ENCODE results near the gene PHF11. TPM values are rescaled to one million over a fixed set of nuclear protein-coding genes. Genes with fewer than 3 reads are reported as not detected.

Gene PHF11
- total RNA-seq, 8 experiments from 2014 or later: 0.82 to 28.8 (median 5.5) TPM

DNA sequence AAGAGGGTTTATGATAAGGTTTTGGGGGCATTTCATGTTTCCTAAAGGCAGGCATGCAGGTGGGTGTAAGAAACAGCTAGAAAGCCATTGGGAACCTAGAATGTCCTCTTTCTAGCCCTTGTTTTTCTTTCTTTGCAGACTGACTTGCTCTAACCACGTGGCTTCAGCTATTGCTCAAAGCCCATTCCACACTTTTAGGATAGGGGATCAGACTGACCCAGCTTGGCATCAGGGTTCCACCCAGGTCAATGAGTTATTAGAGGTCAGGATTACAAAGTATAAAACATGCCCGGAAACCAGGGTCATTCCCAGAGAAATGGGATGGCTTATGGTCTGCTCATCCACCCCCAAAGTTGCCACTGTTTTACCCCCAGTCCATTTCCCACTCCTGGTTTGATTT lies 16.8 kb downstream of the PHF11 start:
- 29 to 92% (median 68%) methylated on average over 1 to 2 of the region's 2 CpGs; no CpG with 5 or more reads in 4 of the 10 experiments for WGBS, 10 experiments
- no peak for ATAC-seq (replicated peaks in 6 of 8)
- in situ Hi-C loops (cut with MboI; ENCODE audit: low pct_unique_long_range_greater_than_20kb in 2 of 9, low sequenced_read_pairs in 9 of 9, unreplicated experiment in 9 of 9): no loop called here
- Histone ChIP-seq H3K27ac (no peak overlapping the region), H3K4me1 (replicated peaks in 1 of 2) (no peaks in the 10 kb centered on the region), H3K4me3 (no peak overlapping the region)

DNA sequence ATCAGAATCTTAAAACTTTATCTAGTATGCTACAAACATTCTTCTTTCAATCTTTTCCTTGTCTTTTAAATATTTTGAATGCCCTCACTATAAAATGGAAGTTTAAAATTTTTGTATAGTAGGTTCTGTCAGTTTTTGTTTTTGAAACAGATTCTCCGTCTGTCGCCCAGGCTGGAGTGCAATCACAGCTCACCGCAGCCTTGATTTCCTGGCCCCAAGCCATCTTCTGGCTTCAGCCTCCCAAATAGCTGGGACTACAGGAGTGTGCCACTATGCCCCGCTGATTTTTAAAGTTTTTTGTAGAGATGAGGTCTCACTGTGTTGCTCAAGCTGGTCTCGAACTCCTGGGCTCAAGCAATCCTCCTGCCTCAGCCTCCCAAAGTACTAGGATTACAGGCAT lies 20.7 kb downstream of the PHF11 start:
- in situ Hi-C loops (cut with MboI; ENCODE audit: low pct_unique_long_range_greater_than_20kb in 2 of 9, low sequenced_read_pairs in 9 of 9, unreplicated experiment in 9 of 9): no loop called here
- no peak overlapping the region for H3K27ac ChIP-seq
- ATAC-seq (replicated peaks in 6 of 8): no peak
- H3K4me1 ChIP-seq (replicated peaks in 1 of 2): no peaks in the 10 kb centered on the region
- 64 to 100% (median 91%) methylated on average over 1 to 5 of the region's 5 CpGs for WGBS, 10 experiments
- H3K4me3 ChIP-seq: no peak overlapping the region

GRCh38 chr13:49517461-49517860 lies 21.7 kb downstream of the PHF11 start:
- no peak overlapping the region for H3K27ac ChIP-seq
- no peak overlapping the region for H3K4me3 ChIP-seq
- H3K4me1 ChIP-seq (replicated peaks in 1 of 2): no peaks in the 10 kb centered on the region
- in situ Hi-C loops (cut with MboI; ENCODE audit: low pct_unique_long_range_greater_than_20kb in 2 of 9, low sequenced_read_pairs in 9 of 9, unreplicated experiment in 9 of 9): no loop called here
- 42 to 96% (median 74%) methylated on average over 2 to 6 of the region's 6 CpGs; no CpG with 5 or more reads in 2 of the 10 experiments for WGBS, 10 experiments
- no peak for ATAC-seq (replicated peaks in 6 of 8)

DNA sequence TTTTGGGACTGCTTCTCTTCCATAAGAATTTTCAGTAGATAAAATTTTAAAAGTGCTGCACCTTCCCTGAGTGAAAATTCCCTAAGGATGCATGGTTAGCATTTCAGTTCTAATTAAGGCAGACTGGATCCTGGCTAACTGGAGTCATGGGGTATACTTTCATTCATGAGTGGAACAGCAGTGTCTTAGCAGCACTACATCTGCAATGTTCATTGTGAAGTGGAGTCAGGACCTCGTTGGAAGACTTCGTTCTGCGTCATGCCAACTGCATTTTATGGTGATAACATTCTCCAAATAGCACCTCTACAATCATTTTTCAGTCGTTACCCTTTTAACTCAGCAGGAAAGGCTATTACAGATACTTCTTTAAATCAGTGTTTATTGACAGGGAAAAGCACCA lies 25.5 kb downstream of the PHF11 start:
- in situ Hi-C loops (cut with MboI; ENCODE audit: low pct_unique_long_range_greater_than_20kb in 2 of 9, low sequenced_read_pairs in 9 of 9, unreplicated experiment in 9 of 9): no loop called here
- H3K27ac ChIP-seq: no peak overlapping the region
- 70 to 100% (median 89%) methylated on average over 1 to 4 of the region's 4 CpGs; no CpG with 5 or more reads in 5 of the 10 experiments for WGBS, 10 experiments

GRCh38 chr13:49524740-49525501 lies 29.2 kb downstream of the PHF11 start:
- no peak overlapping the region for H3K4me3 ChIP-seq
- no peak for ATAC-seq (replicated peaks in 6 of 8)
- H3K27ac ChIP-seq: no peak overlapping the region
- in situ Hi-C loops (cut with MboI; ENCODE audit: low pct_unique_long_range_greater_than_20kb in 2 of 9, low sequenced_read_pairs in 9 of 9, unreplicated experiment in 9 of 9): no loop called here
- no peaks in the 10 kb centered on the region for H3K4me1 ChIP-seq (replicated peaks in 1 of 2)
- 94 to 100% (median 99%) methylated on average over 1 to 5 of the region's 5 CpGs; no CpG with 5 or more reads in 2 of the 10 experiments for WGBS, 10 experiments

More for the DNA sequence above, 25.5 kb downstream of the PHF11 start:
- H3K4me1 ChIP-seq (replicated peaks in 1 of 2): no peaks in the 10 kb centered on the region
- ATAC-seq (replicated peaks in 6 of 8): no peak
- no peak overlapping the region for H3K4me3 ChIP-seq

DNA sequence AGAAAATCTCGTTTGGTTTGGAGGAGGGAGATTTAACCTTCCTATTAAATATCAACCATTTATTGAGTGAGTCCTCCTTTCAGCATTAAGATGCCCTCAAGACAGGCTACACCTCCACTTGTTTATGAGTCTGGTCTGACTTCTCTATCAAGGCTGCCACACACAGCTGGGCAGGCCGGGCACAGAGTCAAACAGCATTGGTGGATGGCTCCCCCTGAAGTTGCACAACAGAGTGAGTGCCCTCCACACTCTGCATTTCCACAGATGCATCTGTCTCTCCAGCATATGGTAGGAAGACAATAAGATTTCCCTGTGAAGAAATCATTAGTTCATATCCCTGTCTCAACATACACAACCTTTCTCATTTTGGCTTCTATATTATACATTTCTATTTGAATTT lies 31.4 kb downstream of the PHF11 start:
- no peak for ATAC-seq (replicated peaks in 6 of 8)

DNA sequence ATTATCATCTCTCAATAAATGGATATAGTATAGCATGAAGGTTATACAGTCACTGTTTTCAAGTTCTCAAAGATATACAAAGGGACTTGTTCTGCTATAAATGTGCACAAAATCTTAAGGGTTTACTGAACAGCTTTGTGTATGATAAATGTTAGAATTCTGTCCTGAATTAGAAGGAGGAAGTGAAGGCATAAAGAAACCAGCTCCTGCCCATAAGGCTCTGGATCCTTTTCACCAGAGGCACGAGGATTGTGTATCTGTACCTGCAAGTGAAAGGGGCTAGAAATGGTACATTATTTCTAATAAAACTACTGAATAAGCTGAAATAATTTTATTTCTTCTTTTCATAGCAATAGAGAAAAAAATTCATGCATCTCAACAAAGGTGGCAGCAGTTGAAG lies 32.4 kb downstream of the PHF11 start:
- ATAC-seq (replicated peaks in 6 of 8): no peak
- Histone ChIP-seq H3K27ac (no peak overlapping the region), H3K4me3 (no peak overlapping the region), H3K4me1 (replicated peaks in 1 of 2) (no peaks in the 10 kb centered on the region)
- in situ Hi-C loops (cut with MboI; ENCODE audit: low pct_unique_long_range_greater_than_20kb in 2 of 9, low sequenced_read_pairs in 9 of 9, unreplicated experiment in 9 of 9): no loop called here
- 33 to 100% (median 93%) methylated on average over 1 of the region's 1 CpG; no CpG with 5 or more reads in 2 of the 10 experiments for WGBS, 10 experiments

More for the DNA sequence above, 31.4 kb downstream of the PHF11 start:
- H3K4me1 ChIP-seq (replicated peaks in 1 of 2): no peaks in the 10 kb centered on the region
- H3K27ac ChIP-seq: no peak overlapping the region
- 0 to 100% (median 73%) methylated on average over 1 to 2 of the region's 2 CpGs; no CpG with 5 or more reads in 3 of the 10 experiments for WGBS, 10 experiments
- H3K4me3 ChIP-seq: no peak overlapping the region
- in situ Hi-C loops (cut with MboI; ENCODE audit: low pct_unique_long_range_greater_than_20kb in 2 of 9, low sequenced_read_pairs in 9 of 9, unreplicated experiment in 9 of 9): no loop called here

GRCh38 chr13:49530457-49530856 lies 34.7 kb downstream of the PHF11 start:
- no peaks in the 10 kb centered on the region for H3K4me1 ChIP-seq (replicated peaks in 1 of 2)
- H3K27ac ChIP-seq: no peak overlapping the region
- no peak for ATAC-seq (replicated peaks in 6 of 8)
- H3K4me3 ChIP-seq: no peak overlapping the region
- WGBS, 10 experiments: 82 to 100% (median 97%) methylated on average over 1 to 7 of the region's 7 CpGs; no CpG with 5 or more reads in 2 of the 10 experiments
- in situ Hi-C loops (cut with MboI; ENCODE audit: low pct_unique_long_range_greater_than_20kb in 2 of 9, low sequenced_read_pairs in 9 of 9, unreplicated experiment in 9 of 9): no loop called here

DNA sequence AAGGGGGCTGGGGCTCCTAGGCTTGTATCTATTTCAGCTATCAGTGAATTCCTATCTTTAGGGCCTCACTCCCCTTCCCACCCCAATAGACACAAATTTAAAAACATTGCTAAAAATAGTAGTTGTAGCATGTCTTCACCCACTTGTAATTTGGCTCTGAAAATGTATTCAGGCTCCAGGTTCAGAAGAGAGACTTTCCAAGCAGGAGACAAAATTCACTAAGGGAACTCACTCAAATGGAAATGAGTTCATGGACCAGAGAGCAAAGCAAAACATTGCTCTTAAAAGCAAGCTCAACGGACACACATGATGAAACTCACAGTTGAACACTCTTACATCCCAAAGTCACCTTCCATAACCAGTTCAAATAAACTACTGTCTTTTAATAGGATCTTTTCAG lies 36.8 kb downstream of the PHF11 start:
- no peak for ATAC-seq (replicated peaks in 6 of 8)
- no peak overlapping the region for H3K4me3 ChIP-seq
- H3K4me1 ChIP-seq (replicated peaks in 1 of 2): no peaks in the 10 kb centered on the region
- H3K27ac ChIP-seq: no peak overlapping the region
- in situ Hi-C loops (cut with MboI; ENCODE audit: low pct_unique_long_range_greater_than_20kb in 2 of 9, low sequenced_read_pairs in 9 of 9, unreplicated experiment in 9 of 9): no loop called here
- 36 to 100% (median 100%) methylated on average over 1 of the region's 1 CpG; no CpG with 5 or more reads in 2 of the 10 experiments for WGBS, 10 experiments

DNA sequence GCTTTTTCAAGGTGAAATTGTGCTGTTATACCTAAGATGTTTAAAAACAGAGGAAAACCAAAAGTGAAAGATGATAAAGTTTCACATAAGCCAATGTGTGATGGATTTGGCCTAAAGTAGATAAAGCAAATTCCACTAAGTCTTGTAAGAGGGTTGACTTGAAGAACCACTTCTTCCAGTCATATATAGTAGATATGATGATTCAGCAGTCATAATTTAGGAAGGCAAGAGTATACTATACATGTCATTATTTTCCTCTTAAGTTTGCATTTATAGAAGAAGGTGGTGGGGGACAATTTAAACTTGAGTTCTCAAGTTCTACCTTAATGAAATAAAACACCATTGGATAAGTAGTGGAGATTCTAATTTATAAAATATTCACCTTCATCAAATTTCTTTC lies 37.3 kb downstream of the PHF11 start:
- ATAC-seq (replicated peaks in 6 of 8): no peak
- Histone ChIP-seq H3K4me1 (replicated peaks in 1 of 2) (no peaks in the 10 kb centered on the region), H3K4me3 (no peak overlapping the region), H3K27ac (no peak overlapping the region)
- in situ Hi-C loops (cut with MboI; ENCODE audit: low pct_unique_long_range_greater_than_20kb in 2 of 9, low sequenced_read_pairs in 9 of 9, unreplicated experiment in 9 of 9): no loop called here

DNA sequence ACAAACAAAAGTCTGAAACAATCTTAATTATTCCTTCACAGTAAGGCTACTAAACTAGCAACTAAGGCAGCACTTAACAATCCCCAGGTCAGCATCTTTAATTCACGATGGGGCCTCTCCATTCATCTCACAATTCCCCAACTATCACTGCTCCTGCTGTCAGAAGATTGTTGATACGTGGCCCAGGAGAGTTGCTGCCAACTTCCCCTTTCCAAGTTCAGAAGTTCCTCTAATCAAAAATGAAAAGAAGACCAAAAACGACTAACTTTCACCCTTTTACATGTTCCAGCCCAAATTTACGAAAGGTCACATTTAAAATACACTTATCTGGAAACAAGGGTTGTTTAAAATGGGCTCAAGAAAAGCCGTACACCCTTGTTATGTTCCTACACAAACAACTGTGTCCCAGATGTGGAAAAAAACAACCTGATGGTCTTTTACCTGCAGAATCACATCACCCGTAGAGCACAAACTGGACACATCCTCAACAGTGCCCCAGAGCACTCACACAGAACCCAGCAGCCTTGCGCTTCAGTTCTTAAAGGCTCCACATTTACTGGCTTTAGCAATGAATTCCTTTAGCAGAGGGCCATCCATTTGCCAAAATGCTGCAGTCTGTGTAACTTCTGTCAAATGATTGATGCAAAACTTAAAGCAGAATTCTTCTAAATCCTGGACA lies 38.0 kb downstream of the PHF11 start:
- no peak for ATAC-seq (replicated peaks in 6 of 8)
- WGBS, 10 experiments: 0 to 100% (median 80%) methylated on average over 1 to 6 of the region's 7 CpGs; no CpG with 5 or more reads in 1 of the 10 experiments

GRCh38 chr13:49536144-49536873 lies 40.6 kb downstream of the PHF11 start:
- H3K4me3 ChIP-seq: no peak overlapping the region
- WGBS, 10 experiments: 76 to 100% (median 83%) methylated on average over 1 to 7 of the region's 7 CpGs

More for the DNA sequence above, 38.0 kb downstream of the PHF11 start:
- H3K27ac ChIP-seq: no peak overlapping the region
- no peaks in the 10 kb centered on the region for H3K4me1 ChIP-seq (replicated peaks in 1 of 2)
- no peak overlapping the region for H3K4me3 ChIP-seq
- in situ Hi-C loops (cut with MboI; ENCODE audit: low pct_unique_long_range_greater_than_20kb in 2 of 9, low sequenced_read_pairs in 9 of 9, unreplicated experiment in 9 of 9): no loop called here

DNA sequence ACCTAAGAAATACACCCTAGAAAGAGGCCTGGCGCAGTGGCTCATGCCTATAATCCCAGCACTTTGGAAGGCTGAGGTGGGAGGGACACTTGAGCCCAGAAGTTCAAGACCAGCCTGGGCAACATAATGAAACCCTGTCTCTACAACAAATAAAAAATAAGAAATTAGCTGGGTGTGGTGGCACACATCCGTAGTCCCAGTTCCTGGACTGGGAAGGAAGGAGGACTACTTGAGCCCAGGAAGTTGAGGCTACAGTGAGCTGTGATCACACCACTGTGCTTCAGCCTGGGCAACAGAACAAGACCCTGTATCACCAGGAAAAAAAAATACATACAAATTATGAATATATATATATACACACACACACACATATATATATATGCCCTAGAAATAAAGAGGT lies 42.7 kb downstream of the PHF11 start:
- ATAC-seq (replicated peaks in 6 of 8): no peak
- no peak overlapping the region for H3K4me3 ChIP-seq
- no peak overlapping the region for H3K27ac ChIP-seq
- in situ Hi-C loops (cut with MboI; ENCODE audit: low pct_unique_long_range_greater_than_20kb in 2 of 9, low sequenced_read_pairs in 9 of 9, unreplicated experiment in 9 of 9): no loop called here
- H3K4me1 ChIP-seq (replicated peaks in 1 of 2): no peaks in the 10 kb centered on the region
- WGBS, 10 experiments: 69 to 100% (median 100%) methylated on average over 1 to 2 of the region's 2 CpGs; no CpG with 5 or more reads in 6 of the 10 experiments

More at GRCh38 chr13:49536144-49536873, 40.6 kb downstream of the PHF11 start:
- in situ Hi-C loops (cut with MboI; ENCODE audit: low pct_unique_long_range_greater_than_20kb in 2 of 9, low sequenced_read_pairs in 9 of 9, unreplicated experiment in 9 of 9): no loop called here
- no peak overlapping the region for H3K27ac ChIP-seq
- no peaks in the 10 kb centered on the region for H3K4me1 ChIP-seq (replicated peaks in 1 of 2)
- ATAC-seq (replicated peaks in 6 of 8): no peak
